GM12873 (cell line): ENCODE results near the gene SORCS3.

Experiments used
- CTCF ChIP-seq: IDR thresholded peaks from 2 replicates; pipeline ENCODE4 v1.5.1; 2012; ENCODE audit warnings: low read depth, mild to moderate bottlenecking, moderate library complexity, low read length, control low read depth; ENCODE audit not compliant: insufficient read depth; ENCODE audit errors: missing control alignments

The SORCS3 gene

GRCh38 chr10:104910712-104911111, 269.6 kb downstream of the SORCS3 start:
- TF ChIP-seq CTCF, result no peak

DNA sequence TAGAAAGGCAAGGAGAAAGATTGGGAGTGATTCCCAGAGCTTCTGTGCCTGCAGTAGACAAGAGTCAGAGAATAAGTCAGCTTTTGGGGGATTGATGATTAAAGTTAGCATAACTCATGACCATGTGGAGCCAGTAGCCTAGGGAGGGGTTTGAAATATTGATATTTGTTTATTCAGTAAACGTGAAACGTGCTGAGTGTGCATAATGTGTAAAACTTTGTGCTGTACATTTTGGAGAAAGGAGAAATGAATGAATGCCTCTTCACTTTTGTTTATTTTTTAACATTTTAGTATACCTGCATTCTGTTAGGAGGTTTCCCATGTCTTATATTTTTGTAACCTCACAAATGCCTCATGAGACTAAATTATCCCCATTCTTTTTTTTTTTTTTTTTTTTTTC, 272.3 kb downstream of the SORCS3 start:
- TF ChIP-seq CTCF, result no peak

DNA sequence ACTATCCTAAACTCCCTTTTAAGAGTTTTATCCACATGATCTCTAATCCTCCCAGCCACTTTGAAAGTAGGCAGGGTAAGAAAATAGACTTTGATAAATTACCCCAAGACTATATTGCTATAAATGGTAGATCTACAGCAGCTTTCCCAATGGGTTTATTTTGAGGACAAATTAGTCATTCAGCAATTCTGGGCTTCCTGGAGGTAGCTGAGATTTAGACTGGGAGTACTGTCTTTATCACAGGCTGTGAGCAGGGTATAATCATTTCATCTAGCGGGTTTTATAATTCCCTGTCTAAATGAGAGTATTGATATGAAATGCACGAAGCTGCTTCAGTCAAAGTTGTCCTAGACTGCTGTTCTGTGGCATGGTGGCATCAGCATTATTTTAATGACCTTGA, 279.4 kb downstream of the SORCS3 start:
- no peak for TF ChIP-seq CTCF

GRCh38 chr10:104921763-104922162, 280.7 kb downstream of the SORCS3 start:
- TF ChIP-seq CTCF, result no peak

DNA sequence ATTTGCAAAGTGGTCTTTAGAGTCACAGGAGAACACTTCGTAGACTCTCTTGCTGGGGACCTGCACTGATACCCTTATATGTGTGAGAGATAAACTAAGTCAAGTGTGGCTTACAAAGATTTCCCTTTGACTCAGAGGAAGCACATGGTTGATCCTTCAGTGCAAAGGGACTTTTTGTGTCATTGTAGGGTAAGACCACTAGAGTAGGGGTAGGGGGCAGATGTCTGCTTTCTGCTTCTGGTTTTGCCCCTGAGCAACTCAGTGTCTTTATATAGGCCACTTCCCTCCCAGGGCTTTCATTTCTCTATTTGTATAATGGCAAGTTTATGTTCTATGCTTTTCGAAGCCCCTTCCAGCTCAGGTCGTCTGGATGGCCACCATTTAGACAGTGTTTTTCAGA, 281.7 kb downstream of the SORCS3 start:
- no peak for TF ChIP-seq CTCF

- TF ChIP-seq CTCF, result no peak
Measured at GRCh38 chr10:104923501-104923900, 282.4 kb downstream of the SORCS3 start.

- no peak for TF ChIP-seq CTCF
Measured at GRCh38 chr10:104924101-104924795, 283.2 kb downstream of the SORCS3 start.
